MCF 10A (cell line): ENCODE data around the gene SPCS1. TPM values are rescaled to one million over a fixed set of nuclear protein-coding genes. Genes with fewer than 3 reads are reported as not detected.
A peak's percentile ranks its signal among the peaks of the same experiment; 100 is the strongest.

Experiments used
- BruUV-seq: library from RNA; stranded (reverse); fragments of 400-500 nt; replicated peaks from 2 replicates; lab custom pipeline; 2021; lab: Mats Ljungman, UMichigan
- CTCF ChIA-PET: fragments of 300-600 bp; sonication (Branson Sonifier 250); formaldehyde crosslinking; extraction: SDS; loops from one replicate; lab custom pipeline; 2021; ENCODE audit warnings: antibody characterized with exemption, inconsistent platforms; lab: Yijun Ruan, JAX
- POLR2A ChIA-PET: fragments of 300-600, 350-650 bp; sonication (Branson Sonifier 250); formaldehyde crosslinking; extraction: SDS; loops from one replicate; lab custom pipeline; 2020; ENCODE audit warnings: antibody characterized with exemption, inconsistent platforms; lab: Yijun Ruan, JAX
- DNase-seq: peaks from one replicate; pipeline ENCODE4 v3.0.0-alpha.2; 2018; ENCODE audit not compliant: unreplicated experiment
- H3K27ac Mint-ChIP-seq: one replicate; pipeline ENCODE4 v1.8.0; 2022; ENCODE audit warnings: mild to moderate bottlenecking, low read depth, mixed read lengths; ENCODE audit not compliant: unreplicated experiment
- H3K27me3 Mint-ChIP-seq: one replicate; pipeline ENCODE4 v1.8.0; 2022; ENCODE audit warnings: mixed read lengths; ENCODE audit not compliant: insufficient read depth, unreplicated experiment
- H3K36me3 Mint-ChIP-seq: one replicate; pipeline ENCODE4 v1.8.0; 2022; ENCODE audit warnings: mild to moderate bottlenecking, moderate library complexity, mixed read lengths; ENCODE audit not compliant: insufficient read depth, unreplicated experiment
- H3K4me1 Mint-ChIP-seq: one replicate; pipeline ENCODE4 v1.8.0; 2022; ENCODE audit warnings: mixed read lengths; ENCODE audit not compliant: insufficient read depth, unreplicated experiment
- H3K4me3 Mint-ChIP-seq: one replicate; pipeline ENCODE4 v1.8.0; 2022; ENCODE audit warnings: mild to moderate bottlenecking, moderate library complexity, mixed read lengths; ENCODE audit not compliant: unreplicated experiment
- H3K9me3 Mint-ChIP-seq: one replicate; pipeline ENCODE4 v1.8.0; 2022; ENCODE audit warnings: mixed read lengths; ENCODE audit not compliant: unreplicated experiment
- CTCF ChIP-seq: fragments of 200-600 bp; IDR thresholded peaks from one replicate; pipeline ENCODE4 v1.8.0; 2022; ENCODE audit warnings: antibody characterized with exemption, mild to moderate bottlenecking; ENCODE audit not compliant: unreplicated experiment
- intact Hi-C: fragments of 100-400 bp; cut with micrococcal nuclease; formaldehyde crosslinking; loops from 2 replicates; pipeline ENCODE4 v1.14.1; 2022
- total RNA-seq: library from RNA; stranded (reverse); gene quantifications from 2 replicates; pipeline ENCODE4 v1.2.3, GENCODE V29; 2022

Gene SPCS1
- total RNA-seq, 1 experiment from 2014 or later: 135 TPM

DNA sequence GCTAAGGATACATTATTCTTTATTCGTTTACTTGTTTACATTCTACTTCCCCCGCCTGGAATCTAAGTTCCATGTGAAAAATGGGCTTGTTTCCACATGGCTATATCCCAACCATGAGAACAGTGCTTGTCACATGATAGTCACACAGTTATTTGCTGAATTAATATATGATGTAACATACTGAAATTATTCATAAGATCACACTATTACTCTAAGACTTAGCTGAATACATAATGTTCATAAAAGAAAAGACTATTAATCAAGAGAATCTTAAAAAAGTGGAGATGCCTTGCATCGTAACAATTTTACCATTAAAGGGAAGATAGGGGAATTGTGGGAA lies 26.7 kb upstream of the SPCS1 start:
- POLR2A ChIA-PET: interaction anchor here (0.8 to 1.7 kb wide), 4 partner anchors 8 to 143 kb away, joined by 3 to 9 read pairs (median 5); partner anchors contain the start of genes GLT8D1 and UQCC5
- DNase-seq: no peak
- intact Hi-C loops: no loop called here
- TF ChIP-seq CTCF: no peak
- BruUV-seq: no TSS peak
- H3K9me3 Mint-ChIP-seq: no peaks in the 10 kb centered on the region
- peaks cover 32% of the 10 kb centered on the region for H3K4me1 Mint-ChIP-seq
- peak overlapping the region; percentile 88 for H3K27ac Mint-ChIP-seq
- no peaks in the 10 kb centered on the region for H3K27me3 Mint-ChIP-seq
- peaks cover 78% of the 10 kb centered on the region for H3K36me3 Mint-ChIP-seq
- H3K4me3 Mint-ChIP-seq: peak overlapping the region; percentile 23
- CTCF ChIA-PET: interaction anchor here (0.6 to 1.7 kb wide), 3 partner anchors 9 to 266 kb away, joined by 3 to 4 read pairs (median 3); no protein-coding TSS in a partner anchor

GRCh38 chr3:52679811-52680210 lies 26.1 kb upstream of the SPCS1 start:
- Mint-ChIP-seq H3K9me3 (no peaks in the 10 kb centered on the region), H3K27me3 (no peaks in the 10 kb centered on the region), H3K27ac (peak overlapping the region; percentile 88), H3K36me3 (peaks cover 71% of the 10 kb centered on the region), H3K4me1 (peaks cover 37% of the 10 kb centered on the region), H3K4me3 (no peak overlapping the region)
- POLR2A ChIA-PET: interaction anchor here (0.6 to 1.7 kb wide), 5 partner anchors 9 to 144 kb away, joined by 3 to 9 read pairs (median 5); partner anchors contain the start of genes GLT8D1 and UQCC5
- intact Hi-C loops: no loop called here
- TF ChIP-seq CTCF: no peak
- no TSS peak for BruUV-seq
- no peak for DNase-seq
- CTCF ChIA-PET: interaction anchor here (0.6 to 1.1 kb wide), 2 partner anchors 11 to 267 kb away, joined by 3 read pairs; no protein-coding TSS in a partner anchor

- no peak for DNase-seq
- Mint-ChIP-seq H3K4me3 (peak overlapping the region; percentile 39), H3K27ac (peak overlapping the region; percentile 68), H3K4me1 (peaks cover 38% of the 10 kb centered on the region), H3K27me3 (no peaks in the 10 kb centered on the region), H3K36me3 (peaks cover 54% of the 10 kb centered on the region), H3K9me3 (no peaks in the 10 kb centered on the region)
- ChIA-PET CTCF (interaction anchor here (0.7 to 1.4 kb wide), 4 partner anchors 10 to 254 kb away, joined by 3 to 4 read pairs (median 4); no protein-coding TSS in a partner anchor), POLR2A (interaction anchor here (0.6 to 7.7 kb wide), 2 partner anchors 9 to 24 kb away, joined by 4 to 104 read pairs; no protein-coding TSS in a partner anchor)
- no peak for TF ChIP-seq CTCF
- BruUV-seq: no TSS peak
- intact Hi-C loops: no loop called here
Observed at GRCh38 chr3:52681596-52681995, 24.3 kb upstream of the SPCS1 start.

- H3K4me3 Mint-ChIP-seq: peak overlapping the region; percentile 39
- no peaks in the 10 kb centered on the region for H3K27me3 Mint-ChIP-seq
- CTCF ChIA-PET: interaction anchor here (0.7 to 1.1 kb wide), 2 partner anchors 235 to 254 kb away, joined by 3 to 4 read pairs; no protein-coding TSS in a partner anchor
- TF ChIP-seq CTCF: peak; percentile 10
- peak overlapping the region; percentile 68 for H3K27ac Mint-ChIP-seq
- peak; percentile 64 for DNase-seq
- BruUV-seq: no TSS peak
- peaks cover 52% of the 10 kb centered on the region for H3K36me3 Mint-ChIP-seq
- intact Hi-C loops: loop anchor here (1.0 kb wide), 2 partner anchors 46 to 210 kb away; no protein-coding TSS in a partner anchor
- H3K9me3 Mint-ChIP-seq: no peaks in the 10 kb centered on the region
- POLR2A ChIA-PET: interaction anchor here (0.5 to 7.7 kb wide), 3 partner anchors 10 to 24 kb away, joined by 3 to 104 read pairs (median 4); no protein-coding TSS in a partner anchor
- peaks cover 38% of the 10 kb centered on the region for H3K4me1 Mint-ChIP-seq
Observed at GRCh38 chr3:52682016-52682415, 23.9 kb upstream of the SPCS1 start.
